D721Med (cell line): ENCODE measurements around the gene DECR2.
"Not testable (repeated sequence)": the region's sequence is repeated elsewhere in the genome, so short reads cannot be mapped to it uniquely, and the experiment has no call there.

Experiments
- DNase-seq: peaks from one replicate; pipeline ENCODE4 v3.0.0; 2011; ENCODE audit warnings: low spot score; ENCODE audit not compliant: insufficient read length
- FAIRE-seq: peaks from 2 replicates; lab custom pipeline; 2011; peaks lifted over from hg19 to GRCh38; lab: Jason Lieb, UNC
- CTCF ChIP-seq: IDR thresholded peaks from 2 replicates; pipeline ENCODE4 v1.5.1; 2012; ENCODE audit warnings: mild to moderate bottlenecking, control low read depth; ENCODE audit not compliant: insufficient read depth; ENCODE audit errors: missing control alignments

DECR2 gene

GRCh38 chr16:359067-359763 is 42.5 kb upstream of the DECR2 start:
- DNase-seq (no peak), FAIRE-seq (no peak)
- no peak for TF ChIP-seq CTCF

GRCh38 chr16:359871-360697 is 41.6 kb upstream of the DECR2 start:
- DNase-seq (peak; percentile 89), FAIRE-seq (no peak)
- TF ChIP-seq CTCF, result no peak

GRCh38 chr16:360698-361336 is 40.9 kb upstream of the DECR2 start:
- DNase-seq (no peak), FAIRE-seq (no peak)
- TF ChIP-seq CTCF, result no peak

GRCh38 chr16:361341-361871 is 40.3 kb upstream of the DECR2 start:
- no peak for FAIRE-seq
- no peak for DNase-seq
- no peak for TF ChIP-seq CTCF

- no peak for FAIRE-seq
- peak; percentile 91 for TF ChIP-seq CTCF
- DNase-seq, result peak; percentile 95
Observed at GRCh38 chr16:361872-362701, 39.6 kb upstream of the DECR2 start.

GRCh38 chr16:362702-362999 is 39.0 kb upstream of the DECR2 start:
- not testable (repeated sequence) for FAIRE-seq, DNase-seq

- no peak for TF ChIP-seq CTCF
- DNase-seq (no peak), FAIRE-seq (no peak)
Observed at GRCh38 chr16:363110-363765, 38.4 kb upstream of the DECR2 start.
